Neural cell (in vitro differentiated cells): ENCODE results near the gene ENDOV.

ENCODE experiments used
- EP300 ChIP-seq: fragments of 450-650 bp; conservative IDR thresholded peaks from 2 replicates; pipeline ENCODE4 v1.6.1; 2014; ENCODE audit warnings: antibody characterized with exemption, mild to moderate bottlenecking, moderate library complexity; ENCODE audit not compliant: poor library complexity, severe bottlenecking
- EZH2 ChIP-seq: fragments of 200-600, 300-800 bp; shearing (Covaris generic), sonication (generic); IDR thresholded peaks from 2 replicates; pipeline ENCODE4 v1.6.1; 2014; ENCODE audit warnings: antibody characterized with exemption, low read length, borderline replicate concordance, mild to moderate bottlenecking; ENCODE audit not compliant: insufficient read depth, poor library complexity, severe bottlenecking
- POLR2AphosphoS5 ChIP-seq: IDR thresholded peaks from 2 replicates; pipeline ENCODE4 v1.6.1; 2012
- REST ChIP-seq: IDR thresholded peaks from 2 replicates; pipeline ENCODE4 v1.6.1; 2012; ENCODE audit warnings: borderline replicate concordance
- TF ChIP-seq, protein P1 (sequence below): fragments of 450-650 bp; IDR thresholded peaks from 2 replicates; pipeline ENCODE4 v1.5.1; 2014; ENCODE audit warnings: antibody characterized with exemption, mild to moderate bottlenecking, moderate library complexity; ENCODE audit not compliant: poor library complexity, severe bottlenecking

DNA sequence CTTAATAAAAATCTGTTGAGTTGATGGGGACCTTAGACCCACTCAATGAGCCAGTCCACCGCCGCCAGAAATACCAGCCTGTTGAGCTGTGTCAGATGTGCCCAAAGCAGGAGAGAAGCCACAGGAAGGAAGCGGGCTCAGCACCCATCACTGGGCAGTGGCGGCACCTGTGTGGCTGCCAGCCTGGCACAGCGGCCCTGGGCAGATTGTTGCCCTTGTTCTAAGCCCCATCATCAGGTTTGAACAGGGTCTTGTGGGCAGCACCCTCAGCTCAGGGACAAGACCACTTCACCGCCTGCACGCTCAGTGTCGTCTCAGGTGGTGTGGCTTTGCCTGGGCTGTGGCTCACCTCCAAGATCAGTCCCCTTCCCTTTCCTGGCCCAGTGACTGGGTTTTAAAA, 9.3 kb downstream of the ENDOV start:
- TF ChIP-seq, protein P1, sequence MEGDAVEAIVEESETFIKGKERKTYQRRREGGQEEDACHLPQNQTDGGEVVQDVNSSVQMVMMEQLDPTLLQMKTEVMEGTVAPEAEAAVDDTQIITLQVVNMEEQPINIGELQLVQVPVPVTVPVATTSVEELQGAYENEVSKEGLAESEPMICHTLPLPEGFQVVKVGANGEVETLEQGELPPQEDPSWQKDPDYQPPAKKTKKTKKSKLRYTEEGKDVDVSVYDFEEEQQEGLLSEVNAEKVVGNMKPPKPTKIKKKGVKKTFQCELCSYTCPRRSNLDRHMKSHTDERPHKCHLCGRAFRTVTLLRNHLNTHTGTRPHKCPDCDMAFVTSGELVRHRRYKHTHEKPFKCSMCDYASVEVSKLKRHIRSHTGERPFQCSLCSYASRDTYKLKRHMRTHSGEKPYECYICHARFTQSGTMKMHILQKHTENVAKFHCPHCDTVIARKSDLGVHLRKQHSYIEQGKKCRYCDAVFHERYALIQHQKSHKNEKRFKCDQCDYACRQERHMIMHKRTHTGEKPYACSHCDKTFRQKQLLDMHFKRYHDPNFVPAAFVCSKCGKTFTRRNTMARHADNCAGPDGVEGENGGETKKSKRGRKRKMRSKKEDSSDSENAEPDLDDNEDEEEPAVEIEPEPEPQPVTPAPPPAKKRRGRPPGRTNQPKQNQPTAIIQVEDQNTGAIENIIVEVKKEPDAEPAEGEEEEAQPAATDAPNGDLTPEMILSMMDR: no peak
- TF ChIP-seq EP300: no peak
- TF ChIP-seq POLR2AphosphoS5: no peak
- no peak for TF ChIP-seq REST
- no peak for TF ChIP-seq EZH2
